Keratinocyte (primary cell): ENCODE data around the gene ZBTB20.

ENCODE experiments used
- CTCF ChIP-seq, 3 experiments: IDR thresholded peaks in 1 of 3; conservative IDR thresholded peaks in 1 of 3; optimal IDR thresholded peaks in 1 of 3; 2 replicates in 2 of 3; 3 replicates in 1 of 3; pipeline versions ENCODE3 to v1.5.1; 2011; ENCODE audit warnings: low read length in 3 of 3, mild to moderate bottlenecking in 3 of 3, moderate library complexity in 2 of 3, control low read depth in 1 of 3, inconsistent platforms in 1 of 3; ENCODE audit not compliant: insufficient read depth in 2 of 3; ENCODE audit errors: extremely low read depth in 1 of 3
- EZH2 ChIP-seq: IDR thresholded peaks from one replicate; pipeline ENCODE4 v1.6.1; 2012; ENCODE audit warnings: inconsistent platforms, mild to moderate bottlenecking, low read length, moderate library complexity

- TF ChIP-seq EZH2 (no peak), CTCF (optimal IDR thresholded peaks at IDR 0.05 in 1 of 3, IDR thresholded peaks at IDR 0.05 in 1 of 3, conservative IDR thresholded peaks at IDR 0.05 in 1 of 3; ENCODE audit: extremely low read depth in 1 of 3, insufficient read depth in 2 of 3, low read length in 3 of 3) (no peak)
These were observed 741.7 kb downstream of the ZBTB20 start for GRCh38 chr3:114405202-114405990.
